HG02571 (cell line): ENCODE data around the gene FAM20A.

Source experiments
- ATAC-seq: cut with Tn5 transposase; IDR thresholded peaks from one replicate; pipeline ENCODE4 v1.9.1; 2021; ENCODE audit warnings: mild to moderate bottlenecking, moderate library complexity; ENCODE audit not compliant: unreplicated experiment

The FAM20A gene

DNA sequence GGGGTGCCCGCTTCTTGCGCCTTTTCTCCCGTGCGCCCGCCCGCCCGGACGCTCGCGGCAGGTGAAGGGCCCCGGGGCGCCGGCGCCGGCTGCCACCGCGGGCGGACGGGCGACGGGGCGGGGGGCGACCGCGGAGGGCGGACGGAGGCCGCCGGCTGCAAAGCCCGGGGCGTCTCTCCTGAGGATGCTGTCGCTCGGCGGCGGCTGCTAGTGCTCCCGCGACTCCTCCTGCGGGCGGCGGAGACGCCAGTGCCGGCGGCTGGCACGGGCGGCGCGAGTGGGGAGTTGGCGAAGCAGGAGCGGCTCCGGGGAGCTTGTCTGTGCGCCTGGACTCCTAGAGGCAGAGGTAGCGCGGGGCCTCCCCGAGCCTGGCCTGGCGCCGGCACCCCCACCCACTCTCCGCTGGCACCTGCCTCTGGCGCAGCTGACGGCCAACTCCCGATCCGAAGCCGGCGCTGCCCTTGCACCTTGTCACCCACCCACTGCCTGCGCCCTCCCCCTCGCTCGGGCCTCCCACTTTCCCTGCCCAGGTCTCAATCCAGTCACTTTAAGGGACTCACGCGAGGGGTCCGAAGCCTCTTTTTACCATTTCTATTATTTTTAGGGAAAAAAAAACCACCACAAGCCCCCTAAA lies at the start of gene FAM20A:
TSS of gene FAM20A (minus strand) at position 437 of the 634 bp plus-strand sequence. CDS start 701 bp downstream, outside the sequence.
- ATAC-seq, result no peak

DNA sequence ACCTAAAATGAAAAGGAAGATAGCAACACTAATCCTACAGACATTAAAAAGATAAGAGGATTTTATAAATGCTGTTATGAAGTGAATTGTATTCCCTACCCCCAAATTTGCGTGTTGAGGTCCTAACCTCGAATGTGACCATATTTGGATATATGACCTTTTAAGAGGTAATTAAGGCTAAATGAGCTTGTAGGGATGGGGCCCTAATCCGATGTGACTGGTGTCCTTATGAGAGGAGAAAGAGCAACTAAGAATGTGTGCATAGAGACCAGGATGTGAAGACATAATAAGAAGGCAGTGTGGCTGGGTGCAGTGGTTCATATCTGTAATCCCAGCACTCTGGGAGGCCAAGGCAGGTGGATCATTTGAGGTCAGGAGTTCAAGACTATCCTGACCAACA lies 48.2 kb upstream of the FAM20A start:
- no peak for ATAC-seq

DNA sequence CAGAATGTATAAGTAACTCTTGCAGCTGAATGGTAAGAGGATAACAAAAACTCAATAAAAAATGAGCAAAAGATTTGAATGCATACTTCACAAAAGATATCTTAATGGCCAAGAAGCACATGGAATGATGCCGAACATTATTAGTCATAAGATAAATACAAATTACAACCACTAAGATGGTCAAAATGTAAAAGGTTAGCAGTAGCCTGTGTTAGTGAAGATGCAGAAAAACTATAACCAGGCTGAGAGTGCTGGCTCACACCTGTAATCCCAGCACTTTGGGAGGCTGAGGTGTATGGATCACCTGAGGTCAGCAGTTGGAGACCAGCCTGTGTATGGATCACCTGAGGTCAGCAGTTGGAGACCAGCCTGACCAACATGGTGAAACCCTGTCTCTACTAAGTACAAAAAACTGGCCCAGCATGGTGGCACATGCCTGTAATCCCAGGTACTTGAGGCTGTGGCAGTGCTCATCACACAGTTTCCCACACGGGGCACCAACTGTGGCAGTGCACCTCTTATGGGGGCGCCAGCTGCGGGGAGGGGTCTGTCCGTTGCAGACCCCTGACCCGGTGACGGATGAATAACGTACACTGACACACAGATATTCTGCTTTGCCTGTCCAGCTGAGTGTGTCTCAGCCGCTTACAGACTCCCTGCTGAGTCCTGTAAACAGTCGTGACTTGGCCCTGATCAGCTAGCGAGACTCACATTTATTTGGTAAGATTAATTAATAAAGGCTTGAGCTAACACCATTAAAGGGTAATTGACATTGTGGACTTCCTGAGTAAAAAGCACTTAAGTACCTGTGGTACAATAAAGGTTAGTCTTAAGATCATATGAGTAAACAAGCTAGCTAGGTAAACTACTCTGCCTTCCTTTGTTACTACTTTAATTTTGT lies 45.7 kb upstream of the FAM20A start:
- ATAC-seq, result no peak

DNA sequence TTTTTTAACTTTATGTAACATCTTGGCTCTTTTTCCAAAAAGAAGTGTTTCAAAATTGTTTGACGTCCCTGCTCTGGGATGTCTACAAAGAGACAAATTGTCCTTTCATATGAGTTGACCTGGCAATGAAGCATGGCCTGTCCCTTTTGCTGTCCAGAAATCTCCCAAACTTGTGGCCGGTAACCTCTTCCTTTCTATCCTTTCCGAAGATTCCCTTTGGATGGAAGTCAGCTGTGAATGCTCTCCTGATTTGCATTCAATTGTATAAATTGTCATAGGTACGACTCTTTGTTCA lies 40.9 kb upstream of the FAM20A start:
- no peak for ATAC-seq

DNA sequence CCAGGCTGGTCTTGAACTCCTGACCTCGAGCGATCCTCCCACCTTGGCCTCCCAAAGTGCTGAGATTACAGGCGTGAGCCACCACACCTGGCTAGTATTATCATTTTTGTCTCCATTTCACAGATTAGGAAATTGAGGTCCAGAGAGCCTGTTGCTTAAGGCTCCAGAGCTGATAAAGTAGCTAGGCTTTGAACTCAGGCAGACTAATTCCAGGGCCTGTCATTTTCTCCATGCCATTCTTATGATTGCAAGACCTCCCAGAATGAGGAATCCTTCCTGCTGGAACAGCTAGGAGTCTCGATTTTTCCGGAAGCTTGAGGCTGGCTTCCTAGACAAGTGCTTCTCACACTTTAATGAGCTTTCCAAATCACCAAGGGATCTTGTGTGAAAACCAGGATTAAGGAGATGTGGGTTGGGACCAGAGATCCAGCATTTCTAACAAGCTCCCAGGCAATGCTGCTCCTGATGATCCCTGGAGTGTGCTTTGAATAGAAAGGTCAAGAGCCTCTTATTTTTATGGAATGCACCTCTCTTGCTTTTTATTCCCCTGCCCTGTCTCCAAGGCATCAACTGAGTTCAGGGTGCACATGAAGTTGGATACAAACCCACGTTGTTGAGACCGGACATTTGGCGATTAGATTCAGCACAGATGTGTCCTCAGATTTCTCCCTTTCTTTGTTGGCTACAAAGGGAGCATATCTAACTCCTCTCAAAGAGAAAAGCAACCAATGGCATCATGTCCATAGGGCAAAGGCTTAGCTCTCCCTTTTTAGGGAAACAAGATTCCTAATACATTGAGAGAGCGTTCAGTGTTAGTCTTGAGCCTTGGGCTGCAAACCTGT lies 40.3 kb upstream of the FAM20A start:
- no peak for ATAC-seq

DNA sequence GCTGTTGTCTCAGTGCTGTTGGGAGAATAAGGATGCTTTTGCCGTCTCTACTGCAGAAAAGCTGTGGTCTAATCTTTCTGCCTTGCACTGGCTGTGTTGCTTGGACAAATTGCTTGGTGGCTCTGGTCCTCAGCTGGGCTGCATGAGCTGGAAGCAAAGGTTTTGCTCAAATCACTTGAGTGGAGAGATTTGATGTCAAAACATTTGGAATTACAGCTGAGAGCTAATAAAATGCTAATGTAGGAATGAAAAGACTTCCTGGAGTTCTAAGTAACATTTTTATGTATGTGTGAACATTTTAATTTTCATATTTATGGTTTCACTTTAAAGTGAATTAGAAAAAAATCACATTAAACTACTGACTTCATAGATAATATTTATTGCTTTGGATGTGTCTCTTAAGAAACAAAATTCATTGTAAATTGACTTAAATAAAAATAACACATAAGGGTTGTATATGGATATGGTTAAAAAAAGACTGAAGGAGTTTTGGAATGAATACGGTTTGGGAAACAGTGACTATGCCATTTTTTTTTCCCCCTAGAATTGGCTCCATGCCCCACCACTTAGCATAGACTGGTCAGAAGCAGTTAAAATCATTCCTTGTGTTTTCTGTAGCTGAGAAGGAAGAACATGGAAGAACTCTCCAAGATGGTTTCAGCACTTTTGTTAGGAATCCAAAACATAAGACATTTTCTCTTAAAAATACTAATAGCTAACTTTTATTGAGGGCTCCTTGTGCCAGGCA lies 39.2 kb upstream of the FAM20A start:
- ATAC-seq, result no peak

DNA sequence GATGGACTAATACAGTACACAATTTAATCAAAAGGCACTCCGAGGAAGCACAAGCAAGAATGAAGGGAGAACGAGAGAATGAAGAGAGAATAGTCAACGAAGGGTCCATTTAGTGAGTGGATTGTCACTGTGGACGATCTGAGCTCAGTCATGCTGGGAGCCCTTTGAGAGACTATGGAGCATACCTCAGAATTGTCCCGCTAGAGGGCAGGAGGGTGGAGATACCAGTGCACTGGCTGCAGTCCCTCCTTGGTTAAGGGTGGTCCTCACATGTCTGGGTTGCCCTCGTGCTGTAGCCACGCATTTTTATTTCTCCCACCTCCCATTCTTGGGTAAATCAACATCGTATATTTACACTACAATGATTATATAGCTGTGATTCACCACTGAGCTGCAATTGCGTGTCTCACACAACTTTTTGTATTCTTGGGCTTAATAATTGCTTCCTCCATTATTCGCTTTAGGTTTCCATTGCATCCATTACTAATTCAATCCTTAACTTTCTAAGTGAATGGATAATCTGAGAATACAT lies 33.2 kb upstream of the FAM20A start:
- ATAC-seq, result no peak

DNA sequence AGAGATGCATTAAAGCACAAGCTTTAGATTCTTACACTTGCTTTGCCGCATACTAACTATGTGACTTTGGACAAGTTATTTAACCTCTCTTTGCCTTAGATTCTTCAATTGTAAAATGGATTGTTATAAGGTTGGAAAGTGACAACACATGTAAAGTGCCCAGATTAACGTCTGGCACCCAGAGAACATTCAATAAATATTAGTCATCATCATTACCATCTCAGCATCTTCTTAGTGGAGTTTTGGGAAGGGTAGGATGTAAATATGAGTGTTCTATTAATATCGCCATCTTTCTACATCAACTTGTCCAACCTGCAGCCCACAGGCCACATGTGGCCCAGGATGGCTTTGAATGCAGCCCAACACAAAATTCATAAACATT lies 27.4 kb upstream of the FAM20A start:
- ATAC-seq, result no peak

DNA sequence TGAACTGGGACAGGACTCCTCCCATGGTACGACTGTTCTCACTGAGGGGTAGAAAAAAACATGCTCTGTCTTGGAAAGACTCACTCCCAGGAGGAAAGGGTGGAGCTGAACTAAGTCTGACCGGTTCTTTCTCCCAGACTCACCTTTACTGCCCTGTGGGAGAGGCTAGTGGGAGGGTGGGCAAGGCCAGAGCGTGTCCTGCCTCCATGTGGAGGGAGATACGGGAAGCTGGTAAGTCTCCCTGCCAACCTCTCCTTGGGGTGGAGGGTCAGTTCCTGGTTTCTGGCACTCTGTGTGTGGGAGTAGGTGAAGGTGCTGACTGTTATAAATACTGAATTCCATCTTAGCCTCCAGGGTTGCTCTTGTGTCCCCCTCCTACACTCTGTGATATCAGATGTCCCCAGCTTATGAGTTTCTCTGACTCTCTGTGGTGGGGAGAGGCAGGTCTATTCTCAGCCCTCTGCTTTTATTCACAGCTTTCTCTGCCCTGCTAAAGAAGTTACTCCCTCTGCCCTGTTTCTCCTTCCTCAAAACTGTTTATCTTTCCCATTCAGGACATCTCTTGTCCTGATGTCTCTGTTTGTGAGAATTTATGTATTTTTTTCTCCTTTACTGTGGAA lies 26.9 kb upstream of the FAM20A start:
- ATAC-seq, result no peak

DNA sequence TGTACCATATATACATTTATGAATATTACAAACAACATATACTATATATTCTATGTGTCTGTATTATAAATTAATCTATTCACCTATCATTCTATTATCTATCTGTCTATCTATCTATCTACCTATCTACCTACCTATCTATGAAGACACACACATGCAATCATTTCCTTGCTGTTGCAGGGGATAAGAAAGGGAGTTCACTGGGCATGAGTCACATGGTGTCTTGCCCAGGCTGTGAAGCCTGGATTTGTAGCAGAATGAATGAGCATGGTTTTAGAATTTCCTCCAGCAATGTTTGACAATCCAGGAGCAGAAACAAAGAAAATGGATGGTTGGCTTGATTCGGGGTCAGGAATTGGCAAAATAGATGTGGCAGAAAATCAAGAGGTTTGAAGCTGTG lies 23.2 kb upstream of the FAM20A start:
- ATAC-seq, result no peak

DNA sequence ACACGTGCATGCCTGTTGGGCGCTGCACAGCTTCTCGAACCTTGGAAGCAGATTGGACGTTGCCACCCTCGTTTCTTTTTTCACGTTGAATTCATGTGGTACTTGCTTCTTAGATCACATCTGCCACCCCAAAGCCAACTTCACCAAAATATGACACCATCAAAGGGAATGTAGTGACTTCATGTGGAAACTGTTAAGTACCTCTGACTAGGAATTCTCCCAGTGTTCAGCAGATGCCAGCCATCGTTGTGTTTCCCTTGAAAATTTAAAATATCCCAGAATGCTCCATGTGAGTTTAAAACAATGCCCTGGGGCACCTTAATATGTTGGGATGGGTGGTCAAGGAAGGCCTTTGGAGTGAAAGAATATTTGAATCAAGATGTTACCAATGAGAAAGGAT lies 22.6 kb upstream of the FAM20A start:
- no peak for ATAC-seq

DNA sequence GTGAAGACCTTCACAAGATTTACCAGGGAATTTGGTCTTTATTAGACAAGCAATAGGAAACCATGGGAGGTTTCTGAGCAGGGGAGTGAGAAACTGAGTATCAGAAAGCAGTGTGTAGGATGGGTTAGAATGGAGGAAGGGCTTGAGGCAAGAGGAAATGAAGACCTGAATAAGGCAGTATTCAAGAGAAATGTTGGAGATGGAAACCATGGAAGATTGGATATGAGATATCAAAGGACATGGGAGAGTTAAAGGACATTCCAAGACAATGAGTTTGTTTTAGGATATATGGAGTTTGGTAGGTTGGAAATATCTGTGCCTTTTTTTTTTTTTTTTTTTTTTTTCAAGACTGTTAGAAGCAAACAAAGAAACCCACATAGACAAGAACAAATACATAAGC lies 21.3 kb upstream of the FAM20A start:
- ATAC-seq, result no peak

DNA sequence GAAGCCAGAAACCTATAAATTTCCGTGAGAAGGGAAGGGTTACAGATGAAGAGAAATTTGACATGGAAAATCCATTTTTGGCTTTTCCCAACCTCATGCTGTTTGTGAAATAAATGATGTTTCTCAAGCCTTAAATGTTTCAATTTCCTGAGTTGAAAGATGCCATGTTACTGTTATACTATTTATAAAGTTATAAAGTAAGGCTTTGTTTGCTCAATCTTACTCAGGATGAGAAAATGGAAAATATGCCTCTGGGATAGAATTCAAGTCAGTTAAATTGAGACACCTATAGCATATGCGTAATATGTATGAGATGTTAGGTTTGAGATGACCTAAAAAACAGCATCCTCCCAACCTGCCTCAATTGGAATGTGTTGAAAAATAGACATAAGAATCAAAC lies 19.9 kb upstream of the FAM20A start:
- no peak for ATAC-seq

DNA sequence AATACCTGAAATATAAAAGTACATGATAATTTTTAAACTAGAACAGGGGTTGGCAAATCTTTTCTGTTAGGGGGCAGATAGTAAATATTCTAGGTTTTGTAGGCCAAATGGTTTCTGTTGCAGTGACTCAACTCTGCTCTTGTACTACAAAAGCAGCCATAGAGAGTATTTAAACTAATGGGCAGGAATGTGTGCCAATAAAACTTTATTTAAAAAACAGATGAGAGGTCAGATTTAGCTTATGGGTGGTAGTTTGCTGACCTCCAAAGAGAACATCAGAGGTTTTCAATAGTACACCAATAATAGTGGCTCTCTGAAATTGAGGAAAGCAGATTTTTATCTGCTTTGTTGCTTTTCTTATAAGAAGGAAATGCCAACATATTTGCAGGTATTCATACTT lies 15.2 kb upstream of the FAM20A start:
- ATAC-seq, result no peak

DNA sequence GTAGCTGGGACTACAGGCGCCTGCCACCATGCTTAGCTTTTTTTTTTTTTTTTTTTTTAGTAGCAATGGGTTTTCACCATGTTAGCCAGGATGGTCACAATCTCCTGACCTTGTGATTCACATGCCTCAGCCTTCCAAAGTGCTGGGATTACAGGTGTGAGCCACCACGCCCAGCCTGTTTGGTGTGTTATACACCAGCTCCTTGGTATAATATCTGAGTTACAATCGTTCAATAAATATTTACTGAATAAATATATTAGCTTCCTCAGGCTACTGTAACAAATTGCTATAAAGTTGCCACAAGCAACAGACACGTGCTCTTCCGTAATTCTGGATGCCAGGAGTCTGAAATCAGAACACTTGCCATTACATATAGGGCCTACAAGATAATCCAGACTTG lies 13.6 kb upstream of the FAM20A start:
- no peak for ATAC-seq

DNA sequence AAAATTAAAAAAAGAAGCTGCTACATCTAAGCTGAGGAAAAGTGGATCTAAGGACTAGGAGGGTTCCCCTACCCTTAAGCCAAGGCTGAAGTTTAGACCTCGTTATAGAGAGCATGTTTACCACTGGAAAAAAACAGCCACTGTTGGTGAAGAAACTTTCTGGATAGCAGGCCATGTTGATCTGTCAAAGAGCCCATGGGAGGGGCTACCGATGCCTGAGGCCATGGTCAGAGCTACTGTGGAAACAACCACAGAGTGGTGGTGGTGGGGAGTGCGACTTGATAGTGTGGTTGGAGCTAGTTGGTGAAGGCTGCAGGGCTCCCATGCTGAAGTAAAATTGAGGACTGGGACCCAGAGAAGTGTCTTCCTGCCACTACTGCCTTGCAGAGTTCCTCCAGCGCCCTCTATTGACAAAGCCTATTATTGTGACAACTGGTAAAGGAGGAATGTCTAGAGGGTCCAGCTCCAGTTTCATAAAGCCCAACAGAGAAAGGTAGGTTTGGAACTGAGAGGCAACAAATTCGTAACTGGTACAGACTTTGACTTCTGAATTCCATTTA lies 12.7 kb upstream of the FAM20A start:
- ATAC-seq, result no peak

DNA sequence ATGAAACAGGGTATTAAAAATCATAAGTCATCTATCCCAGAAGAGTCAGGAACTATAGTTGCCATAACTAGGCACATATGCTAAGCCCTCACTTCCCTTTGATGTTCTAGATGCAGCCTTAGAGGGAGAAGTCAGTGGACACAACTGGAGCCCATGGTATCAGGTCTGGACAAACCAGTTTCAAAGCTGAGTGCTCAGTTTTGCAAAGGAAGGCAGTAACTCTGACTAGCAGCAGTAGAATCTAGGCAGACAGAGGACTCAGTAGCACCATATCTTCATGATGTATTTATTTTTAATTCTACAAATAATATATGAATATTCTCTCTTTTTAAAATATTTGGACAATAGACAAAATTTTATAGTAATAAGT lies 11.7 kb upstream of the FAM20A start:
- ATAC-seq, result no peak

DNA sequence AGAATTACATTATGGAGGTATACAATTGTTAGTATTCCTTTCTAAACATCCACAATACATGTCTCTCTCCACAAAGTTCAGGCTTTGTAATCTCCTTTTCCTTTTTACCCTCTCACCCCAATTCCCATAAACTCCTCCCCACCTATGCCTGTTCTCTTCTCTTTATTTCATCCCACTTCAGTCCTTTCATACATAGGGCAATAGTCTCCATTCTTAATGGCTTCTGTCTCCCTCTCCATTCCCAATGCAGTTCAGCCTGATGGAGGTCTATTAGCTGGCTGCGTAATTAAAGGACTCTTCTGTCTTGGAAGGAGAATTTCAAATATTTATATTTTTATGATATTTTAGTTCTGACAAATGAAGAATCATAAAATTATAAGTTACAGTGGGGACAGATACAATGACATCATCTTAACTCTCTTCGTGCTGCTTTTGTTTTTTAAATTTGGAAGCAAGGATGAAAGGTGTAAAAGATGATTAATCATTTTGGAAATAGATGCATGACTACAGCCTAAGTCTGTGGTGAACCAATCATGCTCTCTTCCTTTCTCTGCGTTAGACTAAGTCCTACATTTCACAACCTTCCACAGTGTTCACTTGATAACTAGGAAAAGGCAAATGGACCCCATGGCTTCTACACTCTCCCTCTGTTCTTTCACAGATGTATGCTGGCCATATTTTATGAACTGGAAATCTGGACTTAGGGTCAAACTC lies 11.2 kb upstream of the FAM20A start:
- no peak for ATAC-seq

DNA sequence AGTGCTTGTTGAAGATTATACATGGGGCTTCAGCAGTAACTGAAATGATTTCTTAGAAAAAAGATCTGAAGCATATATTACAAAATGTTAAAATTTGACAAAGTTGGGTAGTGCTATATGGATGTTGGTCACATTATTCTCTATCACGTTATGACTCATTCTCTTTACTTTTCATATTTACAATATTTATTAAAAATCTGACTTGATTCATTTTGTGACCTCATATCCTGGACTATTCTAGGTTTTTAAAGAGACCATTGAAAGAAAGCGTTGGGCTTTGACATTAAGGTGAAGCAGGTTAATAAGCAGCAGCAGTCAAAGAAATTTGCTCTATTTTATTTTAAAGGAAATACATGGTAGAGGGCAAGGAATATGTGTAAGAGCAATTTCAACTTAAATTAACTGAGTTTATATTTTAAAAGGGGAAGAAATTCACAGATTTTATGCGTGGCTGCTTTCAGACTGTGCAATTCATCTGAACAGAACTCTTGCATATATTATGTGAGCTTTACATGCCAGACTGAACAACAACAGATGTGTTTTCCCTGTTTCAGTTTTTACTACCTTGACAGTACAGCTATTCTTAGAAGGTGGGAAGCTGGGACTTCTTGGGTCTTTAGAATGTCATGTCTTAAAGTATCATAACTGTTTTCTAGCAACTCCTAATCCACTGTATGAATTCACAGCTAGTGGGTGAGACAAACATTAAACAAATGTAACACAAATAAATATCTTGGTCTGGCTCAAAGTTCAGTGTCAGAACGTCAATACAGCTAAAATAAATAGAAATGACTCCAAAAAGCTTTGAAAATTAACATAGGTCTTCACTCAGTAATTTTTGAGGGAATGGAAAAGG lies 10.4 kb upstream of the FAM20A start:
- ATAC-seq, result no peak
